Prostate gland (tissue), 2 donors: ENCODE measurements around the gene KHDC3L. TPM values are rescaled to one million over a fixed set of nuclear protein-coding genes. Genes with fewer than 3 reads are reported as not detected.

Source experiments
- DNase-seq: peaks from one replicate; pipeline ENCODE4 v3.0.0-alpha.2; 2019; ENCODE audit warnings: low spot score
- H3K27ac ChIP-seq, 2 donors: fragments of 200-600 bp; sonication (generic); 2 replicates each; pipeline ENCODE4 v1.5.1; 2017 to 2019
- H3K27me3 ChIP-seq: fragments of 200-600 bp; sonication (generic); replicated peaks from 2 replicates; pipeline ENCODE4 v1.5.1; 2019; ENCODE audit not compliant: insufficient read depth
- H3K36me3 ChIP-seq, 2 donors: fragments of 200-600 bp; sonication (generic); 1 replicate in 1 of 2; 2 replicates in 1 of 2; pipeline versions ENCODE4 v1.5.1 to v1.8.1; 2017 to 2019
- H3K4me1 ChIP-seq: fragments of 200-600 bp; sonication (generic); replicated peaks from 2 replicates; pipeline ENCODE4 v1.5.1; 2019
- H3K4me3 ChIP-seq, 2 donors: fragments of 200-600 bp; sonication (generic); 2 replicates each; pipeline ENCODE4 v1.5.1; 2017 to 2019
- H3K9me3 ChIP-seq: fragments of 200-600 bp; sonication (generic); 2 replicates; pipeline ENCODE4 v1.5.1; 2017
- POLR2A ChIP-seq: fragments of 450-650 bp; IDR thresholded peaks from one replicate; pipeline ENCODE4 v1.6.1; 2016; ENCODE audit warnings: antibody characterized with exemption, mild to moderate bottlenecking
- POLR2AphosphoS5 ChIP-seq: sonication (generic); formaldehyde crosslinking; IDR thresholded peaks from one replicate; pipeline ENCODE4 v1.6.1; 2017; ENCODE audit warnings: antibody characterized with exemption
- WGBS: methylation state at CpG from one replicate; pipeline ENCODE4 v1.1.5; 2018; 5-methylcytosine and 5-hydroxymethylcytosine counted together
- intact Hi-C: fragments of 100-400 bp; cut with DNase I; formaldehyde crosslinking; loops from one replicate; pipeline ENCODE4 v1.14.2; 2022
- total RNA-seq, 2 donors: library from RNA; depleted of rRNA; stranded (reverse); fragments of >200 nt; gene quantifications; one replicate each; pipeline ENCODE4 v1.1.0, GENCODE V29; 2016
- TF ChIP-seq, protein P1 (sequence below), 4 experiments: fragments of 200-600 bp in 2 of 4; fragments of 450-650 bp in 2 of 4; sonication (generic) in 2 of 4; IDR thresholded peaks; 1 replicate in 3 of 4; 2 replicates in 1 of 4; pipeline ENCODE4 v1.5.1; 2016 to 2019; ENCODE audit warnings: antibody characterized with exemption in 4 of 4, mild to moderate bottlenecking in 2 of 4, moderate library complexity in 2 of 4

Gene KHDC3L
- total RNA-seq, 2 donors from 2014 or later = not detected

GRCh38 chr6:73328790-73329189 is 33.7 kb upstream of the KHDC3L start:
- no peak overlapping the region for H3K4me3 ChIP-seq
- intact Hi-C loops = no loop called here
- H3K27ac ChIP-seq = no peak overlapping the region
- H3K36me3 ChIP-seq = no peaks in the 10 kb centered on the region
- 41% methylated on average over 3 of the region's 3 CpGs for WGBS
- no peaks in the 10 kb centered on the region for H3K27me3 ChIP-seq
- TF ChIP-seq POLR2AphosphoS5 (no peak), POLR2A (no peak)
- TF ChIP-seq, protein P1, sequence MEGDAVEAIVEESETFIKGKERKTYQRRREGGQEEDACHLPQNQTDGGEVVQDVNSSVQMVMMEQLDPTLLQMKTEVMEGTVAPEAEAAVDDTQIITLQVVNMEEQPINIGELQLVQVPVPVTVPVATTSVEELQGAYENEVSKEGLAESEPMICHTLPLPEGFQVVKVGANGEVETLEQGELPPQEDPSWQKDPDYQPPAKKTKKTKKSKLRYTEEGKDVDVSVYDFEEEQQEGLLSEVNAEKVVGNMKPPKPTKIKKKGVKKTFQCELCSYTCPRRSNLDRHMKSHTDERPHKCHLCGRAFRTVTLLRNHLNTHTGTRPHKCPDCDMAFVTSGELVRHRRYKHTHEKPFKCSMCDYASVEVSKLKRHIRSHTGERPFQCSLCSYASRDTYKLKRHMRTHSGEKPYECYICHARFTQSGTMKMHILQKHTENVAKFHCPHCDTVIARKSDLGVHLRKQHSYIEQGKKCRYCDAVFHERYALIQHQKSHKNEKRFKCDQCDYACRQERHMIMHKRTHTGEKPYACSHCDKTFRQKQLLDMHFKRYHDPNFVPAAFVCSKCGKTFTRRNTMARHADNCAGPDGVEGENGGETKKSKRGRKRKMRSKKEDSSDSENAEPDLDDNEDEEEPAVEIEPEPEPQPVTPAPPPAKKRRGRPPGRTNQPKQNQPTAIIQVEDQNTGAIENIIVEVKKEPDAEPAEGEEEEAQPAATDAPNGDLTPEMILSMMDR (IDR thresholded peaks at IDR 0.05) = no peak
- H3K9me3 ChIP-seq = no peaks in the 10 kb centered on the region
- DNase-seq = no peak
- H3K4me1 ChIP-seq = no peaks in the 10 kb centered on the region

- intact Hi-C loops = no loop called here
These were observed 33.3 kb upstream of the KHDC3L start for GRCh38 chr6:73329201-73329600.

GRCh38 chr6:73339340-73339739 is 23.1 kb upstream of the KHDC3L start:
- no peaks in the 10 kb centered on the region for H3K4me1 ChIP-seq
- DNase-seq = no peak
- H3K36me3 ChIP-seq = no peaks in the 10 kb centered on the region
- H3K27me3 ChIP-seq = no peaks in the 10 kb centered on the region
- H3K27ac ChIP-seq = no peak overlapping the region
- TF ChIP-seq POLR2AphosphoS5 (no peak), POLR2A (no peak)
- TF ChIP-seq, protein P1 (IDR thresholded peaks at IDR 0.05) = no peak
- intact Hi-C loops = no loop called here
- H3K4me3 ChIP-seq = no peak overlapping the region
- 77% methylated on average over 3 of the region's 3 CpGs for WGBS
- H3K9me3 ChIP-seq = no peaks in the 10 kb centered on the region

More at GRCh38 chr6:73329201-73329600, 33.3 kb upstream of the KHDC3L start:
- no peak for TF ChIP-seq POLR2A
- TF ChIP-seq, protein P1 (IDR thresholded peaks at IDR 0.05) = no peak
- no peak for TF ChIP-seq POLR2AphosphoS5
- Histone ChIP-seq H3K27ac (no peak overlapping the region), H3K4me1 (no peaks in the 10 kb centered on the region), H3K27me3 (no peaks in the 10 kb centered on the region), H3K9me3 (no peaks in the 10 kb centered on the region), H3K4me3 (no peak overlapping the region), H3K36me3 (no peaks in the 10 kb centered on the region)
- WGBS = 41% methylated on average over 3 of the region's 3 CpGs
- DNase-seq = no peak

DNA sequence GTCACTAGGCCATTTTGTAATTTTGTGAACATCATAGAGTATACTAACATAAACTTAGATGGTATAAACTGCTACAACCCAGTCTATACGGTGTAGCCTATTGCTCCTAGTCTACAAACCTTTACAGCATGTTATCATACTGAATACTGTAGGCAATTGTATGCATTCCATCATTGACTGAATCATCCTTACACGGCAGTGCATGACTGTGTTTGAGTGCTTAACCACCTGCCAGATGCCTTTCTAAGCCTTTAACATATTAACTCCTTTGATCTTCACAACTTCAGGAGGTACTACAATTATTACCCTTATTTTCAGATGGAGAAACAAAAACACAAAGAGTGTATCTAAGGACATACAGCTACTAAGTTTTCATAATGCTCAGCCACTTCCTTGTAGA is 22.4 kb upstream of the KHDC3L start:
- no peaks in the 10 kb centered on the region for H3K36me3 ChIP-seq
- WGBS = 46% methylated on average over 2 of the region's 2 CpGs
- no peak overlapping the region for H3K4me3 ChIP-seq
- no peaks in the 10 kb centered on the region for H3K4me1 ChIP-seq
- H3K27me3 ChIP-seq = no peaks in the 10 kb centered on the region
- DNase-seq = no peak
- TF ChIP-seq, protein P1 (IDR thresholded peaks at IDR 0.05) = no peak
- TF ChIP-seq POLR2A = no peak
- intact Hi-C loops = no loop called here
- H3K9me3 ChIP-seq = no peaks in the 10 kb centered on the region
- no peak overlapping the region for H3K27ac ChIP-seq

GRCh38 chr6:73341335-73341734 is 21.1 kb upstream of the KHDC3L start:
- H3K27me3 ChIP-seq = no peaks in the 10 kb centered on the region
- H3K9me3 ChIP-seq = no peaks in the 10 kb centered on the region
- TF ChIP-seq, protein P1 (IDR thresholded peaks at IDR 0.05) = no peak
- no peak overlapping the region for H3K27ac ChIP-seq
- H3K4me1 ChIP-seq = no peaks in the 10 kb centered on the region
- DNase-seq = no peak
- intact Hi-C loops = no loop called here
- 100% methylated on average over 1 of the region's 1 CpG for WGBS
- H3K4me3 ChIP-seq = no peak overlapping the region
- H3K36me3 ChIP-seq = no peaks in the 10 kb centered on the region
